GM15510 (cell line): ENCODE results near the gene SMTN.

Experiments used
- POLR2A ChIP-seq: IDR thresholded peaks from 3 replicates; pipeline ENCODE4 v1.6.1; 2011; ENCODE audit warnings: borderline replicate concordance; ENCODE audit not compliant: insufficient read length; ENCODE audit errors: extremely low read depth

The SMTN gene

DNA sequence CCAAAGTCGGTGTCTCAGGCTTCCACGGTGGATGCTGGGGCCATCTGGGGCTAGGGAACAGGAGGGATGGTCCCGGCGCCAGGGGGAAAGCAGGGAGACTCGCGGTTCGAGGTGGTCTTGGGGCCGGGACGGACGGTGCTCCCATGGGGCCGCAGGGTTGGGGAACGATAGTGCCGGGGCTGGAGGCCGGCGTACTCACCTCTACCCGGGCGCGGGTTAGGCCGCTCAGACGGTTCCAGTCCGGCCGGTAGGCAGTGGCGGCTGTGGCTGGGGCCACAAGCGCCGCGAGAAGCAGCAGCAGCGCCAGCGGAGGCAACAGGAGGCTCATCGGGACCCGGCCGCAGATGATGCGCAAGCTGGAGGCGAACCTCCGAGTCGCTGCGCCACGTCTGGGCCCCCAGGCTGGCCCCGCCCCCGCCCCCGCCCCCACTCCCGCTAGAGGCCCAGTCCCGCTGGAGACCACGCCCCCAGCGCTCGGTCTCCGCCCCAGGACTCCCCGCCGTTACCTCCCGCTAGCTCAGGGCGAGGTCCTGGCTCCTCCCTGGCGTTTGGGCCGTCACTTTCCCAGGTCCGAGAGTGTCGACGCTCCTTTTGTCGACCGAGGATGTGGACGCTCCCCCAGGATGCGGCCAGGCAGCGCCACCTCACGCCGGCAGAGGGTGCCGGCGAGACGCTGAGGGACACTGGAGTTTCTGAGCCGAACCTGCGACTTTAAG, 26.2 kb downstream of the SMTN start, which contains the start of gene SELENOM:
SELENOM (minus strand) TSS at position 391 of the 716 bp plus-strand sequence; CDS start at position 328, 63 bp downstream.
- TF ChIP-seq POLR2A, result peak; percentile 37

- no peak for TF ChIP-seq POLR2A
These were observed 26.7 kb downstream of the SMTN start for GRCh38 chr22:31107894-31108218.

GRCh38 chr22:31118046-31118820, 37.1 kb downstream of the SMTN start:
- TF ChIP-seq POLR2A, result no peak

DNA sequence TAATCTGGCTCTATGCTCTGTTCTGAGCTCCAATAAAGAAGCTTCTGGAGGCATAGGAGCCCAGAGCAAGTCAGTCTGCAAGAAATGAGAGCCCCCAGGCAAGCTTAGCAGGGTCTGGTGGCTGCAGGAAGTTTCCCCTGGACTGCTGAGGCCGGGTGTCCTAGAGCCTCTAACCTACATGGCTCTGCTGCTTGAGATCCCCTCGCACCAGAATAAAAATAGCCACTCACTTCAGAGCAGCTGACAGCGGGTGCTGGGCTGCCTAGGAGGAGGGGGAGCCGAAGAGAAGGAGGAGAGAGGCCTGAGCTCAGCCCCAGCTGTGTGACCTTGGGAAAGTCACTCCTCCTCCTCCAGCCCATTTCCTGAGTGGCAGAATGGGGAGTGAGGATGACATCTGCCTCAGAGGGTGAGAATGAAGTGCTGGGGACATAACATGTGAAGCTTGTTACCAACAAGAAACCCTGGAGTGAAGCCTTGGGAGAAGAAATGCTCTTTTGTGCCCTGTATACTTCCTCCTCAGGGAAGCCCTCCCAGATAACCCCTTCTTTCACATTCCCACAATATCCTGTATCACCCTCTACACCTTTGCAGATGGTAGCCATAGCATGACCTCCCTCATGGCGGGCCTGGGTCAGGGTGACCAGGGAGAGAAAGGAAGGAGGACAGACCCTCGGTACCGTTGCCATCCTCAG, 38.1 kb downstream of the SMTN start:
- TF ChIP-seq POLR2A, result no peak

DNA sequence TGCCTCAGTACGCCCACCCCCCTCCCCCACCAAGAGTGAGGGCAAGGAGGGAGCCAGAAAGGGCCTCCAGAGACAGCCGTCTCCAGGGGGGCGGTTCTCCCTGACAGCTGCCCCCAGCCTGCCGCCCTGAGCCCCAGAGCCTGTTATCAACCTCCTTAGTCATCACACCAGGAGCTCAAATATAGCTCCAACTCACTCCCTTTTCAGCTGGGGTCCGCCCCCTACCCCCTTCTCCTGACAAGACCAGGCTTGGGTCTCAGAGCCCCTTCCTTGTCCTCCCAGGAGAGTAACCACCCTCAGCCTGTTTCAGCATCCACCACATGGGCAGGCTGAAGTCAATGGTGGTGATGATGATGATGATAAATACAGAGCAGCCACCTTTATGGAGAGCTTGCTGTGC, 39.1 kb downstream of the SMTN start:
- TF ChIP-seq POLR2A, result no peak

DNA sequence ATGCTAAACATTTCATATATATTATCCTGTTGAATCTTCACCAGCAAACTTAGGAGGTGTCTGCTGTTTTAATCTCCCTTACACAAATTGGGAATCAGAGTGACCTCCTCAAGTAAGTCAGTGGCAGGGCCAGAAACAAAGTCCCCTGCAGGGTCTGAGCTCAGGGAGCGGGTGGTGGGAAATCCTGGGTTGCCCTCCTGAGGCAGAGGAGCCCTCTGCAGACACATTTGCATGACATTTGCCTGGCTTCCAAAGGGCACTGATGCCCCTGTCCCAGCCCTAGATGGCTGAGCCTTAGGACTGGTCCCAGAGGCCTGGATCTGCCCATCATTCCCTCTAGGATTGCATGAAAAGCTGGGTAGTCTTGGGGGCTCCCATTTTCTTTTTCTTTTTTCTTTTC, 39.5 kb downstream of the SMTN start:
- TF ChIP-seq POLR2A, result no peak

GRCh38 chr22:31121403-31121802, 40.3 kb downstream of the SMTN start:
- TF ChIP-seq POLR2A, result no peak

GRCh38 chr22:31122196-31122531, 41.0 kb downstream of the SMTN start:
- no peak for TF ChIP-seq POLR2A

GRCh38 chr22:31122532-31123291, 41.6 kb downstream of the SMTN start, which contains the start of gene INPP5J:
INPP5J (plus strand) TSS chr22:31122966; CDS start chr22:31123015, 49 bp downstream.
- no peak for TF ChIP-seq POLR2A

- no peak for TF ChIP-seq POLR2A
These were observed 42.1 kb downstream of the SMTN start for GRCh38 chr22:31123292-31123602.

GRCh38 chr22:31124290-31124689, 43.2 kb downstream of the SMTN start:
- no peak for TF ChIP-seq POLR2A

DNA sequence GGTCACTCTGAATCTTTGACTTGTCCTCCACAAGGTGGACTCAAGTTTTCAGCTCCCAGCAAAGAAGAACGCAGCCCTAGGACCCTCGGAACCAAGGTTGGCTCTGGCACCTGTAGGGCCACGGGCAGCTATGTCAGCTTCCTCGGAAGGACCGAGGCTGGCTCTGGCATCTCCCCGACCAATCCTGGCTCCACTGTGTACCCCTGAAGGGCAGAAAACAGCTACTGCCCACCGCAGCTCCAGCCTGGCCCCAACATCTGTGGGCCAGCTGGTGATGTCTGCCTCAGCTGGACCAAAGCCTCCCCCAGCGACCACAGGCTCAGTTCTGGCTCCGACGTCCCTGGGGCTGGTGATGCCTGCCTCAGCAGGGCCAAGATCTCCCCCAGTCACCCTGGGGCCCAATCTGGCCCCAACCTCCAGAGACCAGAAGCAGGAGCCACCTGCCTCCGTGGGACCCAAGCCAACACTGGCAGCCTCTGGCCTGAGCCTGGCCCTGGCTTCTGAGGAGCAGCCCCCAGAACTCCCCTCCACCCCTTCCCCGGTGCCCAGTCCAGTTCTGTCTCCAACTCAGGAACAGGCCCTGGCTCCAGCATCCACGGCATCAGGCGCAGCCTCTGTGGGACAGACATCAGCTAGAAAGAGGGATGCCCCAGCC, 43.8 kb downstream of the SMTN start:
- no peak for TF ChIP-seq POLR2A

- TF ChIP-seq POLR2A, result no peak
These were observed 44.5 kb downstream of the SMTN start for GRCh38 chr22:31125521-31126117.
